H1 (cell line): ENCODE results near the gene PGAP2. TPM values are rescaled to one million over a fixed set of nuclear protein-coding genes. Genes with fewer than 3 reads are reported as not detected.
A peak's percentile ranks its signal among the peaks of the same experiment; 100 is the strongest.

Experiments
- CTCF ChIA-PET: fragments of 300-600 bp; sonication (Branson Sonifier 250); formaldehyde crosslinking; loops from one replicate; lab custom pipeline; 2021; ENCODE audit not compliant: partially characterized antibody; lab: Charles Lee
- POLR2A ChIA-PET: fragments of 300-600 bp; sonication (Branson Sonifier 250); formaldehyde crosslinking; loops from one replicate; lab custom pipeline; 2021; ENCODE audit warnings: inconsistent platforms; ENCODE audit not compliant: partially characterized antibody; lab: Charles Lee
- DNase-seq, 2 experiments: peaks; one replicate each; pipeline versions ENCODE4 v3.0.0 to v3.0.0-alpha.2; 2010 to 2022; ENCODE audit warnings: low spot score in 2 of 2, low read depth in 1 of 2, mixed read lengths in 1 of 2
- FAIRE-seq: peaks from 2 replicates; lab custom pipeline; 2011; peaks lifted over from hg19 to GRCh38; lab: Jason Lieb, UNC
- H2AFZ ChIP-seq: 2 replicates; pipeline ENCODE4 v1.8.1; 2012; ENCODE audit warnings: low read length, inconsistent platforms
- H2AK5ac ChIP-seq: 2 replicates; pipeline ENCODE4 v1.6.1; 2013; ENCODE audit warnings: low read depth, low read length
- H2BK120ac ChIP-seq: replicated peaks from 2 replicates; pipeline ENCODE3; 2013; ENCODE audit warnings: low read depth, low read length, inconsistent platforms
- H2BK12ac ChIP-seq: 2 replicates; pipeline ENCODE4 v1.6.1; 2013; ENCODE audit warnings: low read depth, low read length
- H2BK15ac ChIP-seq: 2 replicates; pipeline ENCODE4 v1.6.1; 2013; ENCODE audit warnings: low read length
- H2BK20ac ChIP-seq: 2 replicates; pipeline ENCODE4 v1.6.1; 2013; ENCODE audit warnings: low read length
- H2BK5ac ChIP-seq: 2 replicates; pipeline ENCODE4 v1.6.1; 2013; ENCODE audit warnings: low read depth, low read length
- H3K14ac ChIP-seq: 2 replicates; pipeline ENCODE4 v1.6.1; 2013; ENCODE audit warnings: inconsistent platforms; ENCODE audit not compliant: insufficient read length
- H3K18ac ChIP-seq: 2 replicates; pipeline ENCODE4 v1.6.1; 2013; ENCODE audit warnings: low read length; ENCODE audit errors: extremely low read depth
- H3K23ac ChIP-seq: 2 replicates; pipeline ENCODE4 v1.6.1; 2013; ENCODE audit warnings: inconsistent platforms; ENCODE audit not compliant: insufficient read length
- H3K23me2 ChIP-seq: 2 replicates; pipeline ENCODE4 v1.6.1; 2013; ENCODE audit warnings: low read depth, low read length
- H3K27ac ChIP-seq: 2 replicates; pipeline ENCODE4 v1.6.1; 2011; ENCODE audit warnings: low read depth, low read length, inconsistent platforms
- H3K27me3 ChIP-seq, 4 experiments: replicated peaks in 1 of 4; 1 replicate in 1 of 4; 2 replicates in 3 of 4; pipeline versions ENCODE4 v1.6.1 to v1.8.1; 2011 to 2013; ENCODE audit warnings: low read length in 3 of 4, mild to moderate bottlenecking in 3 of 4, inconsistent platforms in 2 of 4, mixed read lengths in 2 of 4, moderate library complexity in 1 of 4; ENCODE audit not compliant: control insufficient read depth in 3 of 4, insufficient read depth in 3 of 4; ENCODE audit errors: extremely low read depth in 1 of 4
- H3K36me3 ChIP-seq, 4 experiments: 2 replicates each; pipeline versions ENCODE4 v1.6.1 to v1.8.1; 2011 to 2013; ENCODE audit warnings: mild to moderate bottlenecking in 4 of 4, low read length in 3 of 4, moderate library complexity in 2 of 4, control low read depth in 1 of 4, inconsistent platforms in 1 of 4; ENCODE audit not compliant: insufficient read depth in 4 of 4, control insufficient read depth in 2 of 4
- H3K4ac ChIP-seq: replicated peaks from 2 replicates; pipeline ENCODE3; 2013; ENCODE audit warnings: low read length, low read depth, mixed read lengths, inconsistent platforms; ENCODE audit not compliant: insufficient read length
- H3K4me1 ChIP-seq, 4 experiments: replicated peaks in 1 of 4; 1 replicate in 1 of 4; 2 replicates in 3 of 4; pipeline versions ENCODE4 v1.6.1 to v1.8.1; 2011 to 2013; ENCODE audit warnings: low read length in 3 of 4, inconsistent platforms in 2 of 4, mixed read lengths in 1 of 4; ENCODE audit not compliant: insufficient read depth in 4 of 4, control insufficient read depth in 3 of 4
- H3K4me2 ChIP-seq, 2 experiments: 2 replicates each; pipeline versions ENCODE4 v1.6.1 to v1.8.1; 2011 to 2013; ENCODE audit warnings: low read depth in 2 of 2, low read length in 2 of 2, control low read depth in 1 of 2, inconsistent platforms in 1 of 2, mild to moderate bottlenecking in 1 of 2; ENCODE audit not compliant: insufficient read depth in 1 of 2
- H3K4me3 ChIP-seq, 4 experiments: fragments of 200-600, 300-600 bp in 1 of 4; sonication (generic), shearing (Covaris generic), sonication (Bioruptor Twin) in 1 of 4; 2 replicates each; pipeline versions ENCODE4 v1.5.1 to v1.8.1; 2011 to 2016; ENCODE audit warnings: low read length in 4 of 4, low read depth in 3 of 4, control low read depth in 2 of 4, inconsistent platforms in 2 of 4, mild to moderate bottlenecking in 2 of 4, mixed read lengths in 1 of 4, moderate library complexity in 1 of 4; ENCODE audit not compliant: insufficient read depth in 2 of 4; ENCODE audit errors: extremely low read depth in 1 of 4
- H3K56ac ChIP-seq: replicated peaks from 2 replicates; pipeline ENCODE3; 2013; ENCODE audit warnings: low read depth, mild to moderate bottlenecking, mixed read lengths, low read length, inconsistent platforms; ENCODE audit not compliant: insufficient read length
- H3K79me1 ChIP-seq: 2 replicates; pipeline ENCODE4 v1.6.1; 2013; ENCODE audit warnings: low read depth, low read length, control low read depth
- H3K79me2 ChIP-seq, 2 experiments: 2 replicates each; pipeline versions ENCODE4 v1.6.1 to v1.8.1; 2012 to 2013; ENCODE audit warnings: low read length in 2 of 2, mild to moderate bottlenecking in 2 of 2, inconsistent platforms in 1 of 2; ENCODE audit not compliant: insufficient read depth in 2 of 2, control insufficient read depth in 1 of 2
- H3K9ac ChIP-seq, 4 experiments: replicated peaks in 1 of 4; 1 replicate in 1 of 4; 2 replicates in 3 of 4; pipeline versions ENCODE4 v1.6.1 to v1.8.1; 2011 to 2013; ENCODE audit warnings: low read depth in 3 of 4, low read length in 3 of 4, control low read depth in 2 of 4, mild to moderate bottlenecking in 2 of 4, moderate library complexity in 2 of 4, inconsistent platforms in 1 of 4; ENCODE audit errors: extremely low read depth in 1 of 4
- H3K9me3 ChIP-seq, 2 experiments: 2 replicates each; pipeline versions ENCODE4 v1.6.1 to v1.8.1; 2012 to 2013; ENCODE audit warnings: mild to moderate bottlenecking in 2 of 2, moderate library complexity in 2 of 2, control low read depth in 1 of 2, inconsistent platforms in 1 of 2, low read depth in 1 of 2, low read length in 1 of 2, mixed read lengths in 1 of 2; ENCODE audit not compliant: insufficient read depth in 2 of 2
- H4K20me1 ChIP-seq, 2 experiments: replicated peaks in 1 of 2; 2 replicates each; pipeline versions ENCODE3 to v1.8.1; 2011 to 2013; ENCODE audit warnings: inconsistent platforms in 2 of 2, low read length in 2 of 2, mild to moderate bottlenecking in 1 of 2; ENCODE audit not compliant: insufficient read depth in 2 of 2, control insufficient read depth in 1 of 2
- H4K5ac ChIP-seq: 2 replicates; pipeline ENCODE4 v1.6.1; 2013; ENCODE audit warnings: low read length, low read depth, mixed read lengths, inconsistent platforms; ENCODE audit not compliant: insufficient read length
- H4K8ac ChIP-seq: 2 replicates; pipeline ENCODE4 v1.8.0; 2013; ENCODE audit warnings: mild to moderate bottlenecking, moderate library complexity, low read length, inconsistent platforms; ENCODE audit not compliant: insufficient read depth; ENCODE audit errors: extremely low read depth
- H4K91ac ChIP-seq: replicated peaks from 2 replicates; pipeline ENCODE3; 2013; ENCODE audit warnings: low read length, mixed read lengths, inconsistent platforms; ENCODE audit not compliant: insufficient read length
- ASH2L ChIP-seq: fragments of 200-600, 300-600 bp; sonication (generic); IDR thresholded peaks from one replicate; pipeline ENCODE4 v1.7.1; 2017; ENCODE audit warnings: low read length
- MAX ChIP-seq: IDR thresholded peaks from 2 replicates; pipeline ENCODE4 v1.6.1; 2012; ENCODE audit warnings: inconsistent platforms
- WGBS, 2 experiments: shearing (Covaris generic) in 1 of 2; methylation state at CpG; one replicate each; pipeline versions ENCODE4 v1.1.6 to v1.1.7; 2013 to 2015; ENCODE audit warnings: low lambda C conversion rate in 2 of 2, mixed read lengths in 2 of 2, inconsistent platforms in 1 of 2, low coverage in 1 of 2, missing lambda C conversion rate in 1 of 2; ENCODE audit not compliant: insufficient replicate concordance in 2 of 2, insufficient coverage in 1 of 2, insufficient read length in 1 of 2; ENCODE audit errors: extremely low coverage in 1 of 2, missing lambda C conversion rate in 1 of 2; 5-methylcytosine and 5-hydroxymethylcytosine counted together
- polyA plus RNA-seq, 7 experiments: library from polyadenylated mRNA; depleted of rRNA in 3 of 7; stranded (reverse) in 5 of 7; unstranded in 2 of 7; fragments of >200 nt in 5 of 7; fragments of 200-250 nt in 2 of 7; gene quantifications; 1 replicate in 5 of 7; 2 replicates in 1 of 7; 4 replicates in 1 of 7; pipeline versions ENCODE4 v1.2.1 to v1.2.3, GENCODE V29; 2011 to 2013; ENCODE audit warnings: missing spikeins in 2 of 7, mixed read lengths in 2 of 7
- total RNA-seq: library from RNA; stranded (reverse); fragmentation: NEBNext Ultra II Directional; extraction: Animal tissue kit (Norgen Biotek cat#: 25700); gene quantifications from 2 replicates; pipeline ENCODE4 v1.2.1, GENCODE V29; 2021

Gene PGAP2
- total and polyA plus RNA-seq, 2 of the 8 experiments (the other 6 are each of a cell fraction or from before 2014, with no cell fraction given), result 56.5 to 106 TPM

- Histone ChIP-seq H4K8ac (no peak within 1 kb of the TSS; the same call in 1 of the 2 replicates), H4K20me1 (peaks cover 10 to 14% of the 10 kb centered on the region in 2 experiments), H3K14ac (no peak within 1 kb of the TSS), H3K4ac (no peak within 1 kb of the TSS), H3K56ac (peak within 1 kb of the TSS; percentile 4), H2AK5ac (peak within 1 kb of the TSS; percentile 76; the same call in 1 of the 2 replicates), H3K23ac (no peak within 1 kb of the TSS), H3K36me3 (peaks cover 0 to 3% (median 0%) of the 10 kb centered on the region in 4 experiments; a peak in 1 of 8 replicates), H2BK15ac (no peak within 1 kb of the TSS; the same call in 1 of the 2 replicates), H3K4me2 (peak within 1 kb of the TSS; percentile 85 to 92), H3K4me1 (peaks cover 5 to 14% (median 8%) of the 10 kb centered on the region in 4 experiments; a peak in 4 of 7 replicates), H3K9ac (peak within 1 kb of the TSS in 3 of 4 experiments; percentile 52 to 64 (median 58); a peak in 5 of 7 replicates), H3K23me2 (peaks cover 10% of the 10 kb centered on the region), H3K79me1 (peaks cover 14% of the 10 kb centered on the region), H3K18ac (peak within 1 kb of the TSS; percentile 83), H2BK12ac (0 out of 2 replicates have a peak within 1 kb of the TSS, but pooled peaks have one; percentile 39), H3K27ac (no peak within 1 kb of the TSS), H3K4me3 (peak within 1 kb of the TSS; percentile 76 to 97 (median 77)), H4K91ac (peak within 1 kb of the TSS; percentile 45), H2BK20ac (no peak within 1 kb of the TSS; the same call in 1 of the 2 replicates), H3K9me3 (no peaks in the 10 kb centered on the region), H3K79me2 (peaks cover 8 to 35% of the 10 kb centered on the region in 2 experiments), H2BK5ac (peak within 1 kb of the TSS; percentile 71; the same call in 1 of the 2 replicates), H2AFZ (no peak within 1 kb of the TSS), H4K5ac (peak within 1 kb of the TSS; percentile 65), H3K27me3 (peaks cover 0 to 3% (median 0%) of the 10 kb centered on the region in 4 experiments; a peak in 1 of 7 replicates), H2BK120ac (no peak within 1 kb of the TSS)
- TF ChIP-seq ASH2L (peak; percentile 18), MAX (no peak)
- 5% methylated on average over 8 of the region's 42 CpGs; no CpG with 5 or more reads in 1 of the 2 experiments for WGBS, 2 experiments
- ChIA-PET POLR2A (interaction anchor here (0.6 to 5.7 kb wide), 8 partner anchors 10 to 426 kb away, joined by 3 to 29 read pairs (median 4); partner anchors contain the start of gene STIM1), CTCF (interaction anchor here (0.9 to 20.2 kb wide), 18 partner anchors 9 to 228 kb away, joined by 3 to 422 read pairs (median 5); partner anchors contain the start of gene STIM1)
- FAIRE-seq (no peak), DNase-seq (peak in 1 of 2 experiments; percentile 89)
These were observed 32.6 kb downstream of the PGAP2 start, which contains the start of gene RHOG for GRCh38 chr11:3840870-3841425. Gene RHOG, minus strand, starts transcription at chr11:3840959. Its CDS starts 12,821 bp downstream, at chr11:3828138.
